LNCAP (cell line): ENCODE measurements around the gene DVL3.
A peak's percentile ranks its signal among the peaks of the same experiment; 100 is the strongest.

ENCODE experiments used
- CTCF ChIP-seq: fragments of 450-650 bp; IDR thresholded peaks from 2 replicates; pipeline ENCODE4 v1.5.1; 2017; ENCODE audit warnings: mild to moderate bottlenecking

The DVL3 gene

GRCh38 chr3:184144505-184144904, 10.7 kb upstream of the DVL3 start:
- no peak for TF ChIP-seq CTCF

DNA sequence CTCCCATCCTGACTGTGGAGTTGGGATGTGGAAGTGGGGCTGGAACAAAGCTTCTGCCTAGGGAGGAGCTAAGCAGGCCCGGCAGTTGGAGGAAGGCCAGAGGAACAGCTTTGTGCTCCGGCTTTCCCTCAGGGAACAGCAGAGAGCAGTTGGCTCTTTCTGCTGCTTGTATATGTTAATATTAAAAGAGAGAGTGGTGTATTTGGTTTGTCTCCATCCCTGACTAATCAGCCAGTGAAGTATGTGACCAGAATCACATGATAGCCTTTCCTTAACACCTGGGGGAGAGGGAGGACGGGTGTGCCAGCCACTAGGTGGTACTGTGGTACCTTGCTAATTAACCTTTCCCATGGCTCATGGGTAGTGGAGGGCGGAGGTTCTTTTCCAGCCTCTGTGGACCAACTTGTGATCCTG, 10.1 kb upstream of the DVL3 start:
- peak; percentile 77 for TF ChIP-seq CTCF

DNA sequence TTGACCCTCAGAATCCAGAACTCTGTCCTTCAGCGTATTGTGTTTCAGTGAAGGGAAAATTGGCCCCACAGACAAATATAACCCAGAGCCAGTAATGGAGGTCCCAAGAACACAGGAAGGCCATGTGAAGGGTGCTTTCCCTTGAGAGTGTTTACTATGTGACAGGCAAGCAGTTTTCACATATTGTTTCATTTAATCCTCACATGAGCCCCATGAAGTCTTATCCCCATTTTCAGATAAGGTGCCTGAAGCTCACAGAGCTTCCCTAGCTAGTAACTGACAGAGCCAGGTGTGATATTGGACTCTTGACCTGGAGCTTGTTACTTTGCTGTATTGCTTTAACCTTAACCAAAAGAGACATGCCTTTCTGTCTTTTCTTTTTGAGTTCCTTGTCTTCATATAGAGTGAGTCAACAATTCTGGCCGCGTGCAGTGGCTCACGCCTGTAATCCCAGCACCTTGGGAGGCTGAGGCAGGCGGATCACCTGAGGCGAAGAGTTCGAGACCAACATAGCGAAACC, 9.4 kb upstream of the DVL3 start:
- TF ChIP-seq CTCF: no peak

GRCh38 chr3:184148076-184148475, 7.1 kb upstream of the DVL3 start:
- no peak for TF ChIP-seq CTCF

DNA sequence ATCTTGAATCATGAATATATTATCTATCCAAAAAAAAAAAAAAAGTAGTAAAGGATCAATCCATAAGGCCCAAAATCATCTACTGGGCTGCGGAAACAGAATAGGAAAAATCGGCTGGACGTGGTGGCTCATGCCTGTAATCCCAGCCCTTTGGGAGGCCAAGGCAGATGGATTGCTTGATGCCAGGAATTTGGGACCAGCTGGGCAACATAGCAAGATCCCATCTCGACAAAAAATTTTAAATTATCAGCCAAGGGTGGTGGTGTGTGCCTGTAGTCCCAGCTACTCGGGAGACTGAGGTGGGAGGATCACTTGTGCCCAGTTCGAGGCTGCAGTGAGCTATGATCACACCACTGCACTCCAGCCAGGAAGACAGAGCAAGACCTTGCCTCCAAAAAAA, 6.1 kb upstream of the DVL3 start:
- TF ChIP-seq CTCF: no peak

- TF ChIP-seq CTCF: no peak
Measured at GRCh38 chr3:184155644-184156521, 706 bp downstream of the DVL3 start.

- no peak for TF ChIP-seq CTCF
Measured at GRCh38 chr3:184156522-184156955, 1.4 kb downstream of the DVL3 start.
